Ascending aorta (tissue), 2 donors: Measurements from ENCODE around the gene PDE6B. TPM values are rescaled to one million over a fixed set of nuclear protein-coding genes. Genes with fewer than 3 reads are reported as not detected.

Experiments
- DNase-seq, 2 donors: peaks; one replicate each; pipeline ENCODE4 v3.0.0-alpha.2; 2019; ENCODE audit warnings: low spot score in 2 of 2
- H3K27ac ChIP-seq, 2 donors: fragments of 200-600 bp; sonication (generic); one replicate each; pipeline ENCODE4 v1.5.1; 2016 to 2017; ENCODE audit warnings: mild to moderate bottlenecking in 1 of 2
- H3K27me3 ChIP-seq: fragments of 200-600 bp; sonication (generic); one replicate; pipeline ENCODE4 v1.5.1; 2017
- H3K36me3 ChIP-seq, 2 donors: fragments of 200-600 bp; sonication (generic); one replicate each; pipeline ENCODE4 v1.5.1; 2016
- H3K4me1 ChIP-seq, 2 donors: fragments of 200-600 bp; sonication (generic); one replicate each; pipeline ENCODE4 v1.5.1; 2016 to 2017; ENCODE audit warnings: mild to moderate bottlenecking in 1 of 2
- H3K4me3 ChIP-seq, 2 donors: fragments of 200-600 bp; sonication (generic); one replicate each; pipeline ENCODE4 v1.5.1; 2016 to 2017; ENCODE audit warnings: mild to moderate bottlenecking in 1 of 2
- H3K9me3 ChIP-seq, 2 donors: fragments of 200-600 bp; sonication (generic); one replicate each; pipeline ENCODE4 v1.5.1; 2016
- CTCF ChIP-seq, 3 experiments: fragments of 200-600 bp in 2 of 3; fragments of 450-650 bp in 1 of 3; sonication (generic) in 2 of 3; IDR thresholded peaks; one replicate each; pipeline ENCODE4 v1.5.1; 2016 to 2019; ENCODE audit warnings: antibody characterized with exemption in 3 of 3, mild to moderate bottlenecking in 1 of 3, moderate library complexity in 1 of 3
- intact Hi-C: fragments of 100-400 bp; cut with DNase I; formaldehyde crosslinking; loops from one replicate; pipeline ENCODE4 v1.15.1; 2023
- total RNA-seq: library from RNA; depleted of rRNA; stranded (reverse); fragments of >200 nt; gene quantifications from one replicate; pipeline ENCODE4 v1.1.0, GENCODE V29; 2016

PDE6B gene
- total RNA-seq, 1 donor from 2014 or later: not detected

GRCh38 chr4:602559-602942 is 22.8 kb upstream of the PDE6B start:
- intact Hi-C loops: no loop called here
- H3K36me3 ChIP-seq: no peaks in the 10 kb centered on the region
- DNase-seq: no peak
- H3K4me1 ChIP-seq: no peaks in the 10 kb centered on the region
- no peak for TF ChIP-seq CTCF (IDR thresholded peaks at IDR 0.05)
- no peak overlapping the region for H3K27ac ChIP-seq
- no peak overlapping the region for H3K4me3 ChIP-seq
- H3K9me3 ChIP-seq: no peaks in the 10 kb centered on the region
- H3K27me3 ChIP-seq: no peaks in the 10 kb centered on the region

- intact Hi-C loops: no loop called here
- Histone ChIP-seq H3K9me3 (no peaks in the 10 kb centered on the region), H3K4me3 (no peak overlapping the region), H3K4me1 (no peaks in the 10 kb centered on the region), H3K36me3 (no peaks in the 10 kb centered on the region), H3K27me3 (no peaks in the 10 kb centered on the region), H3K27ac (no peak overlapping the region)
- no peak for DNase-seq
- TF ChIP-seq CTCF (IDR thresholded peaks at IDR 0.05): no peak
These were observed 21.2 kb upstream of the PDE6B start for GRCh38 chr4:604131-604530.

- H3K27me3 ChIP-seq: no peaks in the 10 kb centered on the region
- no peak for DNase-seq
- no peaks in the 10 kb centered on the region for H3K9me3 ChIP-seq
- no peak overlapping the region for H3K27ac ChIP-seq
- no peaks in the 10 kb centered on the region for H3K36me3 ChIP-seq
- H3K4me3 ChIP-seq: no peak overlapping the region
- H3K4me1 ChIP-seq: no peaks in the 10 kb centered on the region
- TF ChIP-seq CTCF (IDR thresholded peaks at IDR 0.05): no peak
- intact Hi-C loops: no loop called here
These were observed 19.5 kb upstream of the PDE6B start for GRCh38 chr4:605702-606425.

- peak in 1 of 2 donors; percentile 34 for DNase-seq
- H3K36me3 ChIP-seq: no peaks in the 10 kb centered on the region
- H3K4me1 ChIP-seq: no peaks in the 10 kb centered on the region
- H3K4me3 ChIP-seq: no peak overlapping the region
- intact Hi-C loops: no loop called here
- H3K27ac ChIP-seq: no peak overlapping the region
- H3K27me3 ChIP-seq: no peaks in the 10 kb centered on the region
- no peaks in the 10 kb centered on the region for H3K9me3 ChIP-seq
- TF ChIP-seq CTCF (IDR thresholded peaks at IDR 0.05): no peak
These were observed 17.1 kb upstream of the PDE6B start for GRCh38 chr4:608236-608635.

- no peak for DNase-seq
- Histone ChIP-seq H3K9me3 (no peaks in the 10 kb centered on the region), H3K27me3 (no peaks in the 10 kb centered on the region), H3K27ac (no peak overlapping the region), H3K4me3 (no peak overlapping the region), H3K36me3 (no peaks in the 10 kb centered on the region), H3K4me1 (no peaks in the 10 kb centered on the region)
- intact Hi-C loops: no loop called here
- no peak for TF ChIP-seq CTCF (IDR thresholded peaks at IDR 0.05)
These were observed 15.8 kb upstream of the PDE6B start for GRCh38 chr4:609400-610050.
